Stimulated activated effector memory CD8-positive, alpha-beta T cell treated with anti-CD3 and anti-CD28 coated beads, Interleukin-12 subunit alpha, Interleukin-12 subunit beta, amount 100 ng/mL, for 72 hours (primary cell): ENCODE measurements around the gene MATN1.

Experiments used
- ATAC-seq: fragments of 150-1000 bp; cut with Tn5 transposase; 2 replicates; pipeline ENCODE4 v1.10.0; 2021
- DNase-seq, 2 donors: peaks; one replicate each; pipeline ENCODE4 v3.0.0; 2021 to 2022; ENCODE audit warnings: low spot score in 2 of 2
- H3K27ac Mint-ChIP-seq: one replicate; pipeline ENCODE4 v1.8.0; 2022; ENCODE audit warnings: mild to moderate bottlenecking, mixed read lengths
- H3K36me3 Mint-ChIP-seq: one replicate; pipeline ENCODE4 v1.8.0; 2022; ENCODE audit warnings: mild to moderate bottlenecking, mixed read lengths
- H3K4me1 Mint-ChIP-seq: one replicate; pipeline ENCODE4 v1.8.0; 2022; ENCODE audit warnings: mixed read lengths
- H3K4me3 Mint-ChIP-seq: one replicate; pipeline ENCODE4 v1.8.0; 2022; ENCODE audit warnings: mild to moderate bottlenecking, mixed read lengths
- H3K9me3 Mint-ChIP-seq: one replicate; pipeline ENCODE4 v1.8.0; 2022; ENCODE audit warnings: mixed read lengths

MATN1 gene

DNA sequence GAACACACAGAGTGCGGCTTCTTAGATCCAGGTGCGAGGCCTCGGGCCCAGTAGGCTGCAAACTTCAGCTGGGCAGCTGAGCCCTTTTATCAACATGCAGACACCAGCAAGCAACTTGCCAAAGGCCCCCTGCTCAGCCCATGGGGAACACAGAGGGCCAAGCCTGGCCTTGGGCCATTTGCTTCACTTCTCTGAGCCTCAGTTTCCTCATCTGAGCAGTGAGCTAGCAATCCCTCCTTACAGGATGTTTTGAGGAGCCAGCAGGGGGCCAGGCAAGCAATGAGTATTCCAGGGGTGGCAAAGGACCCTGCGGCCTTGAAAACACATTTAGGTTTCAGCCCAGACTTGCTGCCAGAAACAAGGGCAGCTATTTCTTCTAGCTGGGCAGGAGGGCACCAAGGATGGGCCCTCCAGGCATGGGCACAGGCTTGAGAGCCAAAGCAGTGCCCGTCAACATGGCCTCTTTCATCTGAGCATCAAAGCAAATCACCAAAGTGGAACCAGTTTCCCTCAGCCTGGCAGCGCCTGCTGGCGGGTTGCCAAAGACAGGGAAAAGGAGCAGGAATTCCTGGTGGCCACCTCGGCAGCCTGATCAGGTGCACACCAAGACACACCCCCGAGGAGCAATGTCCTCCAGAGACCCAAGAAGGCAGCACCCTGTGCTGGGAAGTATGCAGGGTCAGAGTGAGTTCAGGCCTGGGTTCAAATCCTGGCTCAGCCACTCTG lies 1.4 kb downstream of the MATN1 start:
- no peak overlapping the region for H3K4me3 Mint-ChIP-seq
- ATAC-seq (no peak), DNase-seq (no peak)
- H3K4me1 Mint-ChIP-seq, result peaks cover 44% of the 10 kb centered on the region
- peaks cover 42% of the 10 kb centered on the region for H3K36me3 Mint-ChIP-seq
- no peak overlapping the region for H3K27ac Mint-ChIP-seq
- no peaks in the 10 kb centered on the region for H3K9me3 Mint-ChIP-seq

DNA sequence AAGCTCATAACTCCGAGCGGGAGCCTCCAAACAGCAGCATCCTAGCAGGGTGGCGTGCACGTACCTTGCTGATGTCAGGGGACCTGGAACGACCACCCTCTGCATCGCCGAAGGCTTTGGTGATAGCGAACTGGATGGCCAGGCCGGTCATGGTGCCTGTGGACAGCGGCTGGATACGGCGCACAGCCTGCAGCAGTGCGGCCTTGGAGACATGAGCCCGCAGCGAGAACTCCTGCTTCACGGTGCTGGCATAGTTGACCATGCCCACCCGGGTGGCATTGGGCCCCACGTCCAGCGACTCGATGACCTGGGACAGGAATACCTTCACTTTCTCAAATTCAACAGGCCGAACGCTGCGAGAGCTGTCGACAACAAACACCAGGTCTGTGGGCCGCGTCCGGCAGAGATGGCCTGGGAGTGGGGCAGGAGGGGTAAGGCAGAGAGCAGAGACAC lies 2.0 kb downstream of the MATN1 start:
- ATAC-seq, result no peak
- H3K4me1 Mint-ChIP-seq, result peaks cover 44% of the 10 kb centered on the region
- H3K9me3 Mint-ChIP-seq, result no peaks in the 10 kb centered on the region
- H3K36me3 Mint-ChIP-seq, result peaks cover 39% of the 10 kb centered on the region
- H3K27ac Mint-ChIP-seq, result no peak overlapping the region
- DNase-seq, result no peak
- no peak overlapping the region for H3K4me3 Mint-ChIP-seq

DNA sequence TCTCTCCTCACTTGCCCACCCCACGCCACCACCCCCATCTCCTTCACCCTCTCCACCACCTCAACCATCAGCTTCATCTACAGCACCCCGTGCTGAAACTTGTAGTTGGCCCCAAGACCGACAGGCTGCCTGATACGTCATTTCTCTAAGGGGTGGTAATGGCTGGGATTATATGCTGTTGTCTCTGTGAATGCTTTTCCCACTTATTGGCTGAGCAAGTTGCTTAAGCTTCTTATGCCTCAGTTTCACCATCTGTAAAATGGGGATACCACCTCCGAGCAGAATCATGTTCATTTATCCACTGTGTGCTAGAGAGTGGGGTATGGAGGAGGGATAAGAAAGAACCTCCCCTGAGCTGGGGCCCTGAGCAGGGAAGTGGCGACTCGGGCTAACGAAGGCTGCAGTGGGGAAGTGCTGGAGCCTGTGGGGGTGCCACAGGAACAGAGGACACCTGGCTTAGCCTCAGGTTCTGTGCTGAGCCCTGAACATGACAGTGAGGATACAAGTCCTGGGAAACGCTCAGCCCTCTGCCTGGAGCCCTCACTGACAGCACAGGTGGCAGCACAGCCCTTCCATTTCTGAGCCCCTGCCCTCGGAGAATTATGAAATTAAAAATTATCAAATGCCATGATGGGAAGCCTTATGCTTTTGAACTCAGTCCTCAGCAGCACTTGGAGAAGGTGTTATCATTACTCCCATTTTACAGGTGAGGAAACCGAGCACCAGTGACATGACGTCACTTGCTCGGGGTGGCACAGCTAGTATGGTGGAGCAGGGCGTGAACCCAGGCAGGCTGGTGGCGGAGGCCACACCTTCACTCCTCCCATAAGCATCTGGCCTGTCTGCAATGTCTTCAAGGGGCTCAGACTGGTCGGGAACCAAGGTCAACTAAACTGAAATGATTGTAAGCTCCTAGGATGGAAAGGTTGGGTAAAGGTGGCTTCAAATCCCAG lies 2.8 kb downstream of the MATN1 start:
- H3K4me1 Mint-ChIP-seq, result peaks cover 44% of the 10 kb centered on the region
- H3K27ac Mint-ChIP-seq, result peak overlapping the region; percentile 37

DNA sequence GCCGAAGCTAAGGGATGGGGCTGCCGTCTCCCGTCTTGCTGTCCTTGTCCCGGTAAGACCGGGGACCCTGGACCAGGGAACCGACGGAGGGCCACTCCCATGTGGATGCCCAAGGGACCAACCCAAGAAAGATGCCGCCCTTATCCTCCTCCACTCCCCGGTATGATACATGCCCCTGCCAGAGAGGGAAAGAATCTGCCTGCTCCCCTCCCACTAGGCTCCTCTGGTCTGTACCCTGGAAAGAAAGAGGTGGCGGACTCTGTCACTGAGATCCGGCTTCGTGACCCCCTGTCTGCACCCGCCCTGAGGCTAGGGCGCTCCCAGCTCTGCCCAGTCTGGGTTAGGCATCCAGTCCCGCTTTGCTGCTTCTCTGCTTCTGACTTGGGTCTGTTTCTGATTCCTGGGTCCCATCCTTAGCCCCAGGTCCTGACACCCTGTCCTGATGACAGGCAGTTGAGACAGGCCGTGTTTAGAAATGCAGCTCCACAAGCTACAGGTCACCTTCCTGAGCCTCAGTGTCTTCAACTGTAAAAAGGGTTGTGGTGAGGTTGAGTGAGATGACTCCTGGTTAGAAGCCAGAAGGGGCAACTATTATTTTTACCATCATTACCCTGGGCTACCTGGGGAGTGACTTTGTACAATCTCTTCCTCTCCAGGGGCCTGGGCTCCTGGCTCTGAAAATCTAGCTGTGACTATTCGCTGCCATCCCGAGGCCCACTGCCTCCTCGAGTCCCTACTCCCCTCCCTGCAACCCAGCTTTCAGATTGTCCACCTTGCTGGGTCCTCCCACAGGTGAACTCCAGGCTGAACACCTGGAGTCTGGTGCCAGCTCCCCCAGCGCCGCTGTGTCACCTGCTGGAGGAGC lies 3.7 kb downstream of the MATN1 start:
- ATAC-seq (no peak), DNase-seq (no peak)
- Mint-ChIP-seq H3K4me1 (peaks cover 44% of the 10 kb centered on the region), H3K9me3 (no peaks in the 10 kb centered on the region), H3K4me3 (peak overlapping the region; percentile 89), H3K36me3 (peaks cover 25% of the 10 kb centered on the region), H3K27ac (peak overlapping the region; percentile 97)

More for the DNA sequence above, 2.8 kb downstream of the MATN1 start:
- Mint-ChIP-seq H3K36me3 (peaks cover 31% of the 10 kb centered on the region), H3K4me3 (peak overlapping the region; percentile 89), H3K9me3 (no peaks in the 10 kb centered on the region)
- ATAC-seq (no peak), DNase-seq (no peak)

DNA sequence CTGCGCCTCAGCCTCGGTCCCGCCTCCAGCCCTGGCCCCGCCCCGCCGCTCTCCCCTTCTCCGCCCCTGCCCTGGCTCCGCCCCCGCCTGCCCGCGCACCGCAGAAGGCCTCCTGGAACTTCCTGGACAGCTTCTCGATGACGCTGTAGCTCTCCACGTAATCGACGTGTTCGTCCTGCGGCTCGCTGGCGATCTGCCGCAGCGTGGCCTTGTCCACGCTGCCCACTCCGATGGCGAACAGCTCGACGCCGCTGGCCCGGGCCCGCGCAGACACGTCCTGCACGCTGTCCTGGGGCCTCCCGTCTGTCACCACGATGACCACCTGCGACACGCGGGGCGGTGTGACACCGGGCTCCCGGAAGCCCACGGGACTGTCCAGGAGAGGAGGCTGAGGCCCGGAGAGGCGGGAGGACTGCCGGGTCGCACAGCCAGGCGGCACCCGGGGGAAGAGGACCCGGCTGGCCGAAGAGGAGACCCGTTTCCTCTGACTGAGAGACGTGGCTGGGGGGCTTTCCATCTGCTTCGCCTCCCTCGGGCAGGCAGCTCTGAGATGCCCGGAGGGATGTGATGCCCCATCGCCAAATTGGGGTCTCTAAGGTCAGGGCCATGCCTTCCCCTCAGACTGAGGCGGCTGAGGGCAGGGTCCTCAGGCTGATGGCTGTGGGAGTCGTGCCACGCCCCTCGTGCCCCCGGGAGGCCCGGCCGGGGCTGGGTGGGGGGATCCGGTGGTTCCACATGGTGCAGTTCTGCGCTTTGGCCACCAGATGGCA lies 4.6 kb downstream of the MATN1 start:
- ATAC-seq, result peak; percentile 78
- peak overlapping the region; percentile 89 for H3K4me3 Mint-ChIP-seq
- peaks cover 39% of the 10 kb centered on the region for H3K4me1 Mint-ChIP-seq
- no peaks in the 10 kb centered on the region for H3K9me3 Mint-ChIP-seq
- H3K36me3 Mint-ChIP-seq, result peaks cover 21% of the 10 kb centered on the region
- H3K27ac Mint-ChIP-seq, result peak overlapping the region; percentile 97
- DNase-seq, result peak; percentile 94 to 98

DNA sequence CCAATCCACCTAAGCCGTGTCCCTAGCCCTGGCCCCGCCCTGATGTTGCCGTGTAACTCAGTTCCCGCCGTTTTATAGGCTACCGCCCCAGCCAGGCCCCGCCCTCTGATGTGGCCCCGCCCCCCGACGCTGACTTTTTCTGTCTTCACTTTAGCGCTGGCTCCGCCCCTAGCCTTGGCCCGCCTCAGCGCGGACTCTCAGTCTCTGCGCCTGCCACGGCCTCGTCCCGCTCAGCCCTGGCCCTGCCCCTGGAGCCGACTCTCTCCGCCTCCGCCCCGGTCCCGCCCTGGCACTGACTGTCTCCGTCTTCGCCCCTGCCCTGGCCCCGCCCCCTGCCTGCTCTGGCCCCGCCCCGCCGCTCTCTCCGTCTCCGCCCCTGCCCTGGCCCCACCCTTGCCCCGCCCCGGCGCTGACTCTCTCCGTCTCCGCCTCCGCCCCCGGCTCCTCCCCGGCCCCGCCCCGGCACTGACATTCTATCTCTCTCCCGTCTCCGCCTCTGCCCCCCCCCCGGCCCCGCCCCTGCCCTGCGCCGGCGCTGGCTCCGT lies 5.2 kb downstream of the MATN1 start:
- ATAC-seq (peak; percentile 92), DNase-seq (peak; percentile 94 to 98)
- Mint-ChIP-seq H3K27ac (peak overlapping the region; percentile 97), H3K4me3 (peak overlapping the region; percentile 89), H3K4me1 (peaks cover 37% of the 10 kb centered on the region), H3K9me3 (no peaks in the 10 kb centered on the region), H3K36me3 (peaks cover 15% of the 10 kb centered on the region)

DNA sequence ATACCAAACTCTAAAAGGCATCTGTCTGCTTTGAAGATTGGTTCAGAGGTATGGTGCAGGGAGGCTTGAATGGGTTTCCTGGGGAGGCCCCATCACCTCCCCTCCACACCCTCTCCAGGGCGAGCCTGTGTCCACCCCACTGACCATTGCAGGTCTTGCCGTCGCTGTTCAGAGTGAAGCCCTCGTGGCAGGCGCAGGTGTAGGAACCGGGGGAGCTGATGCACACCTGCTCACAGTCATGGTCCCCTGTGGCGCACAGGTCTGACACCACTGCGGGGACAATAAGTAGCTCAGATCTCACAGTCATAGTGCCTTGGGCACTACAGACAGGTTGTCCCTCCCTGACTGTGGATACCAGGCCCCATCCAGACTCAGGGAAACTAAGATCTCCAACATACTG lies 6.7 kb downstream of the MATN1 start:
- H3K36me3 Mint-ChIP-seq, result peaks cover 14% of the 10 kb centered on the region
- ATAC-seq, result no peak
- peaks cover 30% of the 10 kb centered on the region for H3K4me1 Mint-ChIP-seq
- no peaks in the 10 kb centered on the region for H3K9me3 Mint-ChIP-seq
- no peak for DNase-seq
- H3K27ac Mint-ChIP-seq, result no peak overlapping the region
- peak overlapping the region; percentile 89 for H3K4me3 Mint-ChIP-seq

DNA sequence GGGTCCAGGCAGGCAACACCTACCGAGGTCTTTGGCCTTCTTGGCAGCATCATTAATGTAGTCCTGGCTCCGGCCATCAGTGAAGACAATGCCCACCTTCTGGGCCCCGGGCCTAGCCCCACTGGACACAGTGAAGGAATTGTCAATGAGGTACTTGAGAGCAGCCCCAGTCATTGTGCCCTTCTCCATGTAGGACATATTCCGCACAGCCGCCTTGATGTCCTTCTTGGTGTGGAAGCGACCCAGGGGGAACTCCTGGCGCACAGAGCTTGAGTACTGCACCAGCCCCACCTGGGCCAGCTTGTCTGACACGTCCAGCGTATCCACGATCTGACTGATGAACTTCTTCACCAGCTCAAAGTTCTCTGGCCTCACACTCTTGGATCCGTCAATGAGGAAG lies 7.5 kb downstream of the MATN1 start:
- H3K4me3 Mint-ChIP-seq, result no peak overlapping the region
- H3K9me3 Mint-ChIP-seq, result no peaks in the 10 kb centered on the region
- H3K36me3 Mint-ChIP-seq, result peaks cover 14% of the 10 kb centered on the region
- no peak overlapping the region for H3K27ac Mint-ChIP-seq
- DNase-seq (no peak), ATAC-seq (no peak)
- peaks cover 25% of the 10 kb centered on the region for H3K4me1 Mint-ChIP-seq

DNA sequence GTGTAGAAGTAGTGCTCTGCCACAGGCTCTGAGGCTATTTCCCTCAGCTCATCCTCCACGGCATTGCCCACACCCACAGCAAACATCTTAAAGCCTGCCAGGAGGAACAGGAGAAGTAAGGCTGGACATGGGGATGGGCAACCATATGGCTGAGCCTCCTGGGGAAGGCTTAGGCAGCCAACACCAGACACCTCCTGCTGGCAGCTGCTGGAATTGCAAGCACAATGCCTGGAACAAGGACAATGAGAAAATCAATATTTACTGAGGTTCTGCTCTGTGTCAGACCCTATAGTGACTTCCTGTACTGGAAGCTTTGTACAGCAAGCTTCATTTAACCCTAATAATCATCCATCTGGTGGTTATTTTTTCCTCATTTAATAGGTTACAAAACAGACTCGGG lies 8.2 kb downstream of the MATN1 start:
- DNase-seq (peak in 1 of 2 donors; percentile 63), ATAC-seq (no peak)
- Mint-ChIP-seq H3K9me3 (no peaks in the 10 kb centered on the region), H3K4me1 (peaks cover 21% of the 10 kb centered on the region), H3K27ac (no peak overlapping the region), H3K4me3 (no peak overlapping the region), H3K36me3 (peaks cover 14% of the 10 kb centered on the region)

DNA sequence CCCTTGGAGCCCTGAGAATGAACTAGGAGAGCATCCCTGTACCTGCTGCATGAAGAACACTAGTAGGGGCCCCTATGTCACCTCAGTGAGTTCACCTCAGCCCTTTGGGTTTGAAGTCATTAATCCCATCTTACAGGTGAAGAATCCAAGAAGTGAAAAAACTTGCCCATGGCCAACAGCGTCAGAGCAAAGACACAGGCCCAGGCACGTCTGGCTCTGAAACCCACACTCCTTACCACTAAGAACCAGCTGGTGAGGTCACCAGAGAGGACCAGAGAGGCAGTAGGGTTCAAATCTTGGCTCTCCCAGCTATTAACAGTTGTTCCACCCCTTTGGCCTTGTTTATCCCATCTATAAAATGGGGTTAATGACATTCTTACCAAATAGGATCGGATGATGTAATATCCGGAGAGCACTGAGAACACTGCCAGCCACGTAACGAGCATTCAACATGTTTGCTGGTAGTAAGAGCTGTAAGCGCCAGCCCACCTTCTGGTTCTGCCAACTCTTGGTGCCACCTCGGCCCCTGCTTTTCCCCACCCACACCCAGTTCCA lies 8.8 kb downstream of the MATN1 start:
- DNase-seq, result no peak
- ATAC-seq, result no peak
- H3K4me3 Mint-ChIP-seq, result no peak overlapping the region
- H3K36me3 Mint-ChIP-seq, result peaks cover 14% of the 10 kb centered on the region
- H3K4me1 Mint-ChIP-seq, result peaks cover 15% of the 10 kb centered on the region
- H3K27ac Mint-ChIP-seq, result no peak overlapping the region
- H3K9me3 Mint-ChIP-seq, result no peaks in the 10 kb centered on the region

DNA sequence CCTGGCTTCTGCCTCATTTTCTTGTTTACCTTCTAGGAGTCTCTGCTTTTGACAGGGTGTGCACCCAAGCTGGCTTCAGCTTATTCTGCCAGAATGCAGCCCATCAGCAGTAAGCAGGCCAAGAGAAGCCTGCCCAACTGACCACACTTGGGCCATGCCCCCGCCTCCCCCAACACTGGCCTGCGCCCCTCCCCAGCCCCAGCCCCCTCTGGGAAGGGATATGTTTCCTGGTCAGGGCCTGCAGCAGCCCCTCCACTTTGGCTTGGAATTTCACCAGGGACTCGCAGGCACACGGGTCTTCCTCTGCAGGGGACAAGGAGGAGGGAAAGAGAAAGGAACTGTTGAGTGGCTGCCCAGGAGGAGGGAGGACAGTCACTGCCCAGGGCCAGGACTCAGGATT lies 9.4 kb downstream of the MATN1 start:
- ATAC-seq, result no peak
- peaks cover 14% of the 10 kb centered on the region for H3K36me3 Mint-ChIP-seq
- no peak for DNase-seq
- H3K4me3 Mint-ChIP-seq, result no peak overlapping the region
- no peak overlapping the region for H3K27ac Mint-ChIP-seq
- H3K9me3 Mint-ChIP-seq, result no peaks in the 10 kb centered on the region
- H3K4me1 Mint-ChIP-seq, result peaks cover 11% of the 10 kb centered on the region

DNA sequence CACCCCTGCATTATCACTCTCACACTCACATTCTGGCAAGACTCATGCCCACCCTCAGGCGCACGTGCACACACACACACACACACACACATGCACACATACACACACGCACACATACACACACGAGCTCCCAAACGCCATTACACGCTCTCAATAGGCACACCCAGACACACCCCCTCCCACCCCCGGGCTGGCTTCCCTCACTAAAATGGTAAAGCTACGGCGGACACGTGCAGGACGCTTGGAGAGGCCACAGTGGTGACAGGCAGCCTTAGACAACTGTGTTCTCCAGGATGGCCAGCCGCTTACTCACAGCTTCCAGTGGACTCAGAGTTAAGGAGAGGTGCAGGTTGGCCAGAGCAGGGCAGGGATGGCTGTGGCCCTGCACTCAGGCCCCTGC lies 10.1 kb downstream of the MATN1 start:
- H3K27ac Mint-ChIP-seq, result no peak overlapping the region
- no peaks in the 10 kb centered on the region for H3K9me3 Mint-ChIP-seq
- no peak for ATAC-seq
- H3K4me1 Mint-ChIP-seq, result peaks cover 16% of the 10 kb centered on the region
- DNase-seq, result no peak
- H3K36me3 Mint-ChIP-seq, result peaks cover 8% of the 10 kb centered on the region
- no peak overlapping the region for H3K4me3 Mint-ChIP-seq

DNA sequence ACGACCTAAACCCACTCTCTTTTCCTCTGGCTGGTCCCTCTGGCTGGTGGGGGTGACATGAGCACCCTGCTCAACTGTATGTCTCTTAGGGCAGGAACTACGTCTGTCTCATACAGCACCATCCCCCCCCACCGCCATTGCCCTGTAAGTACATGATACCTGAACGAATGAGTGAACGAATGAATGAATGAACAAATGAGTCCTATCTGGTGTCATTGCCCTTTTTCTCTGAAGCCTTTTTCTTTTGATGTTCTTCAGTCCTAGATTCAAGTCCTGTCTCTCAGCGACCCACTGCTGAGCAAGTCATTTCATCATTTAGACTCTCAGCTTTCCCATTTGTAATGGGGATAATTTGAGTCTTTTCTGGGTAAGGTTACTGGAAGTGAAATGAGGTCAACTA lies 10.8 kb downstream of the MATN1 start:
- no peak overlapping the region for H3K4me3 Mint-ChIP-seq
- no peak overlapping the region for H3K27ac Mint-ChIP-seq
- no peak for ATAC-seq
- no peak for DNase-seq
- H3K36me3 Mint-ChIP-seq, result peaks cover under 1% of the 10 kb centered on the region
- H3K4me1 Mint-ChIP-seq, result peaks cover 16% of the 10 kb centered on the region
- no peaks in the 10 kb centered on the region for H3K9me3 Mint-ChIP-seq

DNA sequence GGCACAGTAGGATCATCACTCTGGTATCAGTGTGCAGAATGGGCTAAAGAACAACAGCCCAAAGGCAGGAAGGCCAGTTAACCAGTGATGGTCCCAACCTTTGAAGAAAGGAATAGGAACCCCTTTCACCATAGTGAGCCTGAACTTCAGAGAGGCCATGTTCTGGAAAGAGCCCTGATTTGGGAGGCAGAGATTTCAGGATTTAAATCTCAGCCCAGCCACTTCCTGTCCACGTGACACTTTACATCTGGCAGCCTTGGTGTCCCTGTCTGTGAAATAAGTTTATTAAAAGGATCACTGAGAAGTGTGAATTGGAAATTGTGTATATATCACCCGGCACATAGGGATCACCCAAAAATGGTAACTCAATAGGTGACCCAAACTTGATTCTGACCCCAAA lies 13.0 kb downstream of the MATN1 start:
- Mint-ChIP-seq H3K4me3 (no peak overlapping the region), H3K9me3 (no peaks in the 10 kb centered on the region), H3K4me1 (peaks cover 10% of the 10 kb centered on the region), H3K36me3 (no peaks in the 10 kb centered on the region), H3K27ac (no peak overlapping the region)
- DNase-seq (no peak), ATAC-seq (no peak)
